Medulla oblongata (tissue), 1 donor: ENCODE data around the gene UNC45B.
"Not testable (repeated sequence)": the region's sequence is repeated elsewhere in the genome, so short reads cannot be mapped to it uniquely, and the experiment has no call there.

Source experiments
- DNase-seq: peaks from one replicate; pipeline ENCODE4 v3.0.0-alpha.2; 2015; ENCODE audit errors: extremely low spot score

UNC45B gene

DNA sequence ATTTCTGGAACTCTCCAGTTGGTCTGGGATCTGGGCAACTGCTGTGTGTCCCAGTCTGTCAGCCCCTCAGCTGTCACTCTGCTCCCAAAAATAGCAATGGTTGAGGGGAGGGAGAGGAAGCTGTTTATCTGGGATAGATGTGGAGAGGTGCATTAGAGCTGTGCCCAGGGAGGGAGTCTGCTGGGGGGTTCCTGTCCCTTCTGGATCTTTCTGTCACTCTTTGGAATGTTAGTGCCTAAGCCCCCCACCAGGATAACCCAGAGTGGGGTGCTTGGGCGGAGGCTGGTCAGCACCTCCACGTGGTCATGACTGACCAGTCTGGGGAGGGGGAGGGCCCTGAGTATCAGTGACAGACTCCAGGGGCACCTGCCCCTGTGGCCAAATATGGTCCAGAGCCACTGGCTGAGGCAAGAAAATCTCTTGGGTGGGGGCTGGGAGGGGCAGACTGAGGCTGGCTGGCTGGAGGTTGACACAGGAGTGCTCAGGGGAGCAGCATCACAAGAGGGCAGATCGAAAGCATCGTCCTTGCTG lies at the start of gene UNC45B:
UNC45B (plus strand) TSS at position 443 of the 531 bp plus-strand sequence. CDS start 447 bp downstream, outside the sequence.
- DNase-seq = no peak

DNA sequence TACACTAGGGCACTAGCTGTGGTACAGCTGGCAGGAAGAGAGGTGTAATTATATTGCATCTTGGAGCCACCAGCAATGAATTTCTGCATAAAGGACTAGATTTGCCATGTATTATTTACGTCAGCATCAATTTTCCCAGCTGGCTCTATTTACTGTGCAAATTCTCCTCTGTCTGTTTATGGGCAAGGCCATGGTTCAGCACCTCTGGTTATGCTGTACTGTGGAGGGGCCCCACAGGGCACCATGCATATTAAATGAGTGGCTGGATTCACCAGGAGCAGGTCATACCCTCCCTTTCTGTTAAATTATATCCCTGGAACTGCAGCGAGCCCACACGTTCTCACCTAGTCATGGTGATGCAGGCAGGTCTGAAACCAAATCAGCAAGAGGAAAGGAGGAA lies 47.7 kb upstream of the UNC45B start:
- DNase-seq = no peak

- DNase-seq = no peak
Measured at GRCh38 chr17:35101036-35101435, 46.6 kb upstream of the UNC45B start.

- no peak for DNase-seq
Measured at GRCh38 chr17:35101725-35102124, 45.9 kb upstream of the UNC45B start.

- no peak for DNase-seq
Measured at GRCh38 chr17:35103271-35103670, 44.3 kb upstream of the UNC45B start.

DNA sequence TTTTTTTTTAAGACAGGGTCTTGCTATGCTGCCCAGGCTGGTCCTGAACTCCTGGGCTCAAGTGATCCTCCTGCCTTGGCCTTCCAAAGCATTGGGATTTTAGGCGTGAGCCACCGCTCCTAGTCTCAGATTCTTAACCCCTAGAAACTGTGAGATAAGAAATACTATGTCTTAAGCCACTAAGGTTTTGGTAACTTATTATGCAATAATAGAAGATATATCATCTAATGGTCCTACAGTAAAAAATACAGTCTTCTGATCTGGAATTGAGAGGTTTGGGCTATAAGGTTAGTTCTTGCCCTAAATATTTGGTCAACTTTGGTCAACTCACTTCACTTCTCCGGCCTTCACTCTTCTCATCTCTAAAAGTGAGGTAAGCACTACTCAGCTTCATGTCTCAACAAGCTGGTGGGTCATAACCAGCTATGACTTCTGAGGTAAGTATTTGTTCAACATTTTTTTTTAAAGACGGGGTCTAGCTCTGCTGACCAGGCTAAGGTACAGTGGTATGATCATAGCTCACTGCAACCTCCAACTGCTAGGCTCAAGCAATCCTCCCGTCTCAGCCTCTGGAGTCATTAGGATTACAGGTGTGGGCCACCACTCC lies 42.7 kb upstream of the UNC45B start:
- no peak for DNase-seq

- DNase-seq = not testable (repeated sequence)
Measured at GRCh38 chr17:35110791-35111190, 36.8 kb upstream of the UNC45B start.

- no peak for DNase-seq
Measured at GRCh38 chr17:35116845-35117244, 30.8 kb upstream of the UNC45B start.

DNA sequence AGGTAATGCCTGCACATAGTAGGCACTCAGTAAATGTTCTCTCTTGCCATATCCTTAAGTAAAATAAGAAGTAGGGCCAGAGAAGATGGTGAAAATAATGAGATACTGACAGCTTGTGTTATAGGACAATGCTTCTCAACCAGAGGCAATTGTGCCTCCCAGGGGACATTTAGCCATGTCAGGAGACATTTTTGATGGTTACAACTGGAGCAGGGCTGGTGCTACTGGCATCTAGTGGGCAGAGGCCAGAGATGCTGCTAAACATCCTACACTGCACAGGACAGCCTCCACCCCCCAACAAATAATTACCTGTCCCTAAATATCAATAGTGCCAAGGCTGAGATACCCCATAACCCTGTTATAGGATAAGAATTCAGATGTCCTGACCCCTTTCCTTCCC lies 29.6 kb upstream of the UNC45B start:
- peak; percentile 24 for DNase-seq

GRCh38 chr17:35119370-35120165 lies 28.0 kb upstream of the UNC45B start, which contains the start of gene RAD51D:
RAD51D (minus strand) TSS chr17:35119860; CDS start chr17:35119613, 247 bp downstream.
- DNase-seq = peak; percentile 70

GRCh38 chr17:35121315-35121714 lies 26.3 kb upstream of the UNC45B start, which contains the start of gene FNDC8:
FNDC8 (plus strand) TSS chr17:35121615; CDS start chr17:35121694, 79 bp downstream.
- DNase-seq = no peak

DNA sequence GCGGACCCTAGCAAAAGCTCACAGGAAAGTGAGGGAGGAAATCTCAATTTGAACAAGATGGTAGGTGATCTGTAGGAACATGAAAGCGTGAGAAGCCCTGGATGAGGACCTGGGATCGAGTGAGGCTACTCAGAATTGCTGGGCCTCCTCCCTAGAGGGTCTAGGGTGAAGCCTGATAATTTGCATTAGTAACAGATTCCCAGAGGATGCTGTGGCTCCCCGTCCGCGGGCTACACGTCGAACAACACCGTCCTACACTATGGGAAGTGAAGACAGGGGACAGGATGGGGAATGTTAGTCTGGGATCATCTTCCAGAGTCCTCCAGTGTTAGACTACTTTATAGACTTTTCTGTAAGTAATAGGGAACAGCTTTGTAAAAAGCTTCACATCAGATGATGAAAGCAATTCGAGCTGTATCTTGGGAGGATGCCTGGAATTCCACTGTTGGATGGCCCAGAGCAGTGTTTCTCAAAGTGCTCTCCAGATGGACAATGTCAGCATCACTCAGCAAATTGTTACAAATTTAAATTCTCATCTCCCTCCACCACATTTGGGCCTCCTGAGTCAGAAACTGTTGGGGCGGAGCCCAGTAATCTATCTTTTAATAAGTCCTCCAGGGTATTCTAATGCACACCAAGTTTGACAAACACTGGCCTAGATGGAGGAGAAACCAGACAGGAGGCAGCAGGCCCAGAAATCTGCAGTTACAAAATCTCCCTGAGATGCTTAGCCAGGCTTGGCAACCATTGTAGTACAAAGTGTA lies 19.7 kb upstream of the UNC45B start:
- no peak for DNase-seq

- no peak for DNase-seq
Measured at GRCh38 chr17:35129154-35129972, 18.3 kb upstream of the UNC45B start.

GRCh38 chr17:35129973-35130351 lies 17.7 kb upstream of the UNC45B start:
- DNase-seq = no peak

DNA sequence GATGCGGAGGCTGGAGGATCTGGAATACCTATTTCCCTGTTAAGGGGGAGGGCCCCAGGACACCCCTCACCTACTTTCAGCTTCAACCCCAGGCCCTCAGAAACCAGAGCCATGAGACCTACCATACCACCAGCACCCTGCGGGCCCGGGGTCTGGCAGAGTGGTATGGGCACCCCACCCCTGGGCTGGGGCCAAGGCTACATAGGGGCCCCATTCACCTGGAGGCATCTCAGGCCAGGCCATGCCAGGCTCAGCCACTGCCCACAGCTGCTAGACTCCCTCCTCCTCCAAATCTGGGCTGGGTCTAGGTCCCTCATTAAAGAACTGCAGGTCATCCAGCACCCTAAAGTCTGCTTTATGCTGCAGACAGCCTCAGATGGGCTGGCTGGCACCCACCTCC lies 17.2 kb upstream of the UNC45B start:
- DNase-seq = no peak

- no peak for DNase-seq
Measured at GRCh38 chr17:35132099-35132498, 15.5 kb upstream of the UNC45B start.

DNA sequence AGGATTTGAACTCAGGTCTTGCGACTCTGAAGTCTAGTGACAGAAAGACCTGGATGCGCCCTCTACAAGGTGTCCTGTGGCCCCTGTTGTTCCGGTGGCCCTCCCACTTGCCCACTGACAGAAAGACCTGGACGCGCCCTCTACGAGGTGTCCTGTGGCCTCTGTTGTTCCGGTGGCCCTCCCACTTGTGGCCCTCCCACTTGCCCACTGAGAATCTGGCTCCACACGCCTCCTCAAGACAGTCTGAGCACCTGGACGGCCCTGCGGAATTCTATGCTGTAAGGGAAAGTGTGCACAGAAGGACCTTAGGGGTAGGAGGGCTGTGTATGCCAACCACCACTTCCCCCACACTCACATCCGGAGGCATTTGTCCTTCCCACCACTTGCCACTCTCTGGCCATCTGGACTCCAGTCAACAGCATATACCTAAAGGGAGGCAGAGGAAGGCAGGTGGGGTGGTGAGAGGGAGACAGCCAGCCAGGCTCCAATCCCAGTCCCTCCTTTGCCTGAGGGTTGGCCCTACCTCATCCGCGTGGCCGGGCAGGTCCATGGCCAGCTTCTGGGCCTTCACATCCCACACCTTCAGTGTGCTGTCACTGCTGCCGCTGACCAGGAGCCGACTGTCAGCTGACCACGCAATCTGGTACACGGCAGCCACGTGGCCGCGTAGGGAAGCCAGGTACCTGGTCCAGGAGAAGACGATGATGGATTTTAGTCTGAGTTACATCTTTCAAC lies 14.6 kb upstream of the UNC45B start:
- no peak for DNase-seq

DNA sequence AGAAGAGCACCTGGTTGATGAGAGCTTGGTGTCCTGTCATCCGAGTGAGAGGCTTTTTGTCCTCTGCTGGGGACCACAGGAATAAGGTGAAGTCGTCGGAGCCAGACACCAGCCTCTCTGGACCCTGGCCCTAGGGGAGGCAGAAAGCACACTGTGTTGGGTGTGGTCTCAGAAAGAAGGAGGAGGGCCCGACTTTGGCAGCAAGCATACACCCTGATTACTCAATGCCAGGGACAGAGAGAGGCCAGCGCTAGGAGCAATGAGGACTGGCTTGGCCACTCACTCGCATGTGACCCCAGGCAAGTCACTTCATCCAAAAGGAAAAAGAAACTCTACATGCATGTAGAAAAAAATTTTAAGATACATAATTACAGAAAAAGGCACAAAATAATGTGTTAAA lies 12.3 kb upstream of the UNC45B start:
- no peak for DNase-seq

DNA sequence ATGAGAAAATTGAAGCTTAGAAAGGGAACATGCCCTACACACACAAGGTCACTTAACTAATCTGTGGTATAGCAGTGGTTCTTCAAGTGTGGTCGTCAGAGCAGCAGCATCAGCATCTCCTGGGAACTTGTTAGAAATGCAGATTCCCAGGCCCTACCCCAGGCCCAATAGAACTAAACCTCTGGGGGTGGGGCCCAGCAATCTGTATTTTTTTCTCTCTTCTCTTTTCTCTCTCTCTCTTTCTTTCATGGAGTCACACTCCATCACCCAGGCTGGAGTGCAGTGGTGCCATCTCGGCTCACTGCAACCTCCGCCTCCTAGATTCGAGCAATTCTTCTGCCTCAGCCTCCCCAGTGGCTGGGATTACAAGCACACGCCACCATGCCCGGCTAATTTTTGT lies 9.4 kb upstream of the UNC45B start:
- no peak for DNase-seq

GRCh38 chr17:35141681-35142466 lies 5.7 kb upstream of the UNC45B start, which contains the start of gene NLE1:
NLE1 (minus strand) TSS chr17:35142303; CDS start chr17:35142275, 28 bp downstream.
- peak; percentile 79 for DNase-seq
